K562 (cell line): Measurements from ENCODE around the gene NECTIN4. TPM values are rescaled to one million over a fixed set of nuclear protein-coding genes. Genes with fewer than 3 reads are reported as not detected.

Source experiments
- ATF7 ChIP-seq: fragments of 450-650 bp; IDR thresholded peaks from 2 replicates; pipeline ENCODE4 v1.7.1; 2014; ENCODE audit warnings: mild to moderate bottlenecking, moderate library complexity
- GABPA ChIP-seq: fragments of 200-800 bp; sonication (Bioruptor generic); conservative IDR thresholded peaks from 2 replicates; pipeline ENCODE4 v1.6.1; 2016; ENCODE audit warnings: low read depth, missing genetic modification characterization, missing compliant biosample characterization
- MAFG ChIP-seq: fragments of 450-650 bp; conservative IDR thresholded peaks from 2 replicates; pipeline ENCODE4 v1.6.1; 2016; ENCODE audit warnings: missing genetic modification characterization, missing compliant biosample characterization
- MBD2 ChIP-seq: sonication (generic); IDR thresholded peaks from 2 replicates; pipeline ENCODE4 v1.6.1; 2016; ENCODE audit warnings: low read depth, borderline replicate concordance
- SMAD4 ChIP-seq: fragments of 250-450 bp; sonication (Bioruptor Pico); conservative IDR thresholded peaks from 2 replicates; pipeline ENCODE4 v1.8.0; 2021; ENCODE audit warnings: inconsistent platforms, mild to moderate bottlenecking, moderate library complexity
- SNRNP70 ChIP-seq: fragments of 200-400 bp; formaldehyde crosslinking; optimal IDR thresholded peaks from 2 replicates; pipeline ENCODE3; 2017; ENCODE audit warnings: low read depth, low read length
- SP1 ChIP-seq: sonication (generic); formaldehyde crosslinking; IDR thresholded peaks from 2 replicates; pipeline ENCODE4 v1.8.1; 2022; ENCODE audit warnings: mild to moderate bottlenecking, missing genetic modification reagents
- TARDBP ChIP-seq: fragments of 450-650 bp; IDR thresholded peaks from 2 replicates; pipeline ENCODE4 v1.6.1; 2016
- YY1 ChIP-seq, 3 experiments: IDR thresholded peaks; 2 replicates each; pipeline ENCODE4 v1.6.1; 2011; ENCODE audit warnings: low read length in 2 of 3, mild to moderate bottlenecking in 2 of 3, moderate library complexity in 2 of 3, borderline replicate concordance in 1 of 3, control low read depth in 1 of 3, low read depth in 1 of 3; ENCODE audit not compliant: insufficient read depth in 3 of 3, insufficient replicate concordance in 2 of 3, control insufficient read depth in 1 of 3, insufficient read length in 1 of 3; ENCODE audit errors: extremely low read depth in 1 of 3
- ZBTB40 ChIP-seq, 2 experiments: fragments of 450-650 bp in 1 of 2; sonication (generic) in 1 of 2; formaldehyde crosslinking in 1 of 2; IDR thresholded peaks; 2 replicates each; pipeline versions ENCODE4 v1.7.1 to v1.9.0; 2016 to 2022; ENCODE audit warnings: inconsistent platforms in 1 of 2, mild to moderate bottlenecking in 1 of 2, missing genetic modification reagents in 1 of 2
- polyA plus RNA-seq, 8 experiments: library from polyadenylated mRNA; depleted of rRNA in 4 of 8; stranded (reverse) in 5 of 8; unstranded in 3 of 8; fragments of >200 nt; fragmentation: Nextera tagmentation in 2 of 8; fragmentation: Illumina TruSeq in 1 of 8; extraction: Ambion mirVana in 2 of 8; extraction: Trizol in 1 of 8; gene quantifications; 2 replicates each; pipeline versions ENCODE4 v1.2.1 to v1.2.3, GENCODE V29; 2011 to 2014; ENCODE audit warnings: inconsistent platforms in 1 of 8, missing spikeins in 1 of 8
- total RNA-seq, 7 experiments: library from RNA; depleted of rRNA in 6 of 7; stranded (reverse); fragments of >200 nt in 6 of 7; fragmentation: Illumina TruSeq in 2 of 7; extraction: Trizol in 2 of 7; gene quantifications; 2 replicates each; pipeline versions ENCODE4 v1.2.1 to v1.2.3, GENCODE V29; 2011 to 2021; ENCODE audit warnings: low replicate concordance in 1 of 7
- TF ChIP-seq, protein P1 (sequence below), 2 experiments: fragments of 450-650 bp; IDR thresholded peaks; 2 replicates each; pipeline ENCODE4 v1.6.1; 2016
- TF ChIP-seq, protein P2 (sequence below), 3 experiments: fragments of 200-800 bp in 1 of 3; fragments of 250-450 bp in 1 of 3; fragments of 450-650 bp in 1 of 3; sonication (Bioruptor Pico) in 1 of 3; sonication (Bioruptor generic) in 1 of 3; formaldehyde crosslinking in 1 of 3; IDR thresholded peaks; 2 replicates each; pipeline versions ENCODE4 v1.6.1 to v1.8.0; 2016 to 2022; ENCODE audit warnings: mild to moderate bottlenecking in 2 of 3, missing genetic modification characterization in 2 of 3, missing compliant biosample characterization in 1 of 3, moderate library complexity in 1 of 3

NECTIN4 gene
- total and polyA plus RNA-seq, 9 of the 15 experiments (the other 6 are each of a cell fraction or from before 2014, with no cell fraction given), result 0.01 to 0.09 TPM; not detected in 7

DNA sequence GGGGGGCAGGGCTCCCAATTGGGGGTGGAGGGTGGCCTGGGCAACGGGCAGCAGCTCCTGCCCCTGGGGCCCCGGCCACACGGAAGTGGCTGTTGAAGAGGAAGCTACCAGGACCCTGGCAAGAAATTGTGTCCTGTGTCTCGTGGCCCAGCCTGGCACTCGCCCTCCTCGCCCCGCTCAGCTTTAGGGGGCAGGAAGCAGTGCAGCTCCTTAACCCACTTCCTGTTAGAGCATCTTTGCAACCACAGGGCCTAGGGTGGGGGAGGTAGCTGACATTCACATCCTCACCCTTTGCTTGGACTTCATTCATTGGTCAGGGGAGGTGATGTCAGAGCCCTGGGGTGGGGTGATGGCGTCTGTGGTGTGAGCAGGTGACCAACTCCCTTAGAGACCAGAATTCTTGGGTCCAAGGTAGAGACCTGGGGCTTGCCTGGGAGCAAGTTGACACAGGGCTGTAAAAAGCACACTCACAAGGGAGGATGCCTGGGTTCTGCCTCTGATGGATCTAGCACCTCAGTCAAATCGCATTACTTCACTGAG, 19.6 kb downstream of the NECTIN4 start, which contains the start of gene ARHGAP30 (continued):
- no peak for TF ChIP-seq ZBTB40 (IDR thresholded peaks at IDR 0.05)
- no peak for TF ChIP-seq ZBTB40 (CRISPR knock-in tag; IDR thresholded peaks at IDR 0.05)
- peak in 1 of 3 experiments; percentile 15 for TF ChIP-seq YY1 (IDR thresholded peaks at IDR 0.05; ENCODE audit: borderline replicate concordance in 1 of 3, control insufficient read depth in 1 of 3, extremely low read depth in 1 of 3, insufficient read depth in 3 of 3, insufficient read length in 1 of 3, insufficient replicate concordance in 2 of 3, low read depth in 1 of 3, low read length in 2 of 3)
- no peak for TF ChIP-seq SP1 (CRISPR knock-in tag)
- TF ChIP-seq GABPA, result peak; percentile 45
- no peak for TF ChIP-seq SNRNP70
- TF ChIP-seq, protein P1, sequence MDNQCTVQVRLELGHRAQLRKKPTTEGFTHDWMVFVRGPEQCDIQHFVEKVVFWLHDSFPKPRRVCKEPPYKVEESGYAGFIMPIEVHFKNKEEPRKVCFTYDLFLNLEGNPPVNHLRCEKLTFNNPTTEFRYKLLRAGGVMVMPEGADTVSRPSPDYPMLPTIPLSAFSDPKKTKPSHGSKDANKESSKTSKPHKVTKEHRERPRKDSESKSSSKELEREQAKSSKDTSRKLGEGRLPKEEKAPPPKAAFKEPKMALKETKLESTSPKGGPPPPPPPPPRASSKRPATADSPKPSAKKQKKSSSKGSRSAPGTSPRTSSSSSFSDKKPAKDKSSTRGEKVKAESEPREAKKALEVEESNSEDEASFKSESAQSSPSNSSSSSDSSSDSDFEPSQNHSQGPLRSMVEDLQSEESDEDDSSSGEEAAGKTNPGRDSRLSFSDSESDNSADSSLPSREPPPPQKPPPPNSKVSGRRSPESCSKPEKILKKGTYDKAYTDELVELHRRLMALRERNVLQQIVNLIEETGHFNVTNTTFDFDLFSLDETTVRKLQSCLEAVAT (IDR thresholded peaks at IDR 0.05), result no peak
- no peak for TF ChIP-seq MBD2
- no peak for TF ChIP-seq ATF7
- TF ChIP-seq, protein P2, sequence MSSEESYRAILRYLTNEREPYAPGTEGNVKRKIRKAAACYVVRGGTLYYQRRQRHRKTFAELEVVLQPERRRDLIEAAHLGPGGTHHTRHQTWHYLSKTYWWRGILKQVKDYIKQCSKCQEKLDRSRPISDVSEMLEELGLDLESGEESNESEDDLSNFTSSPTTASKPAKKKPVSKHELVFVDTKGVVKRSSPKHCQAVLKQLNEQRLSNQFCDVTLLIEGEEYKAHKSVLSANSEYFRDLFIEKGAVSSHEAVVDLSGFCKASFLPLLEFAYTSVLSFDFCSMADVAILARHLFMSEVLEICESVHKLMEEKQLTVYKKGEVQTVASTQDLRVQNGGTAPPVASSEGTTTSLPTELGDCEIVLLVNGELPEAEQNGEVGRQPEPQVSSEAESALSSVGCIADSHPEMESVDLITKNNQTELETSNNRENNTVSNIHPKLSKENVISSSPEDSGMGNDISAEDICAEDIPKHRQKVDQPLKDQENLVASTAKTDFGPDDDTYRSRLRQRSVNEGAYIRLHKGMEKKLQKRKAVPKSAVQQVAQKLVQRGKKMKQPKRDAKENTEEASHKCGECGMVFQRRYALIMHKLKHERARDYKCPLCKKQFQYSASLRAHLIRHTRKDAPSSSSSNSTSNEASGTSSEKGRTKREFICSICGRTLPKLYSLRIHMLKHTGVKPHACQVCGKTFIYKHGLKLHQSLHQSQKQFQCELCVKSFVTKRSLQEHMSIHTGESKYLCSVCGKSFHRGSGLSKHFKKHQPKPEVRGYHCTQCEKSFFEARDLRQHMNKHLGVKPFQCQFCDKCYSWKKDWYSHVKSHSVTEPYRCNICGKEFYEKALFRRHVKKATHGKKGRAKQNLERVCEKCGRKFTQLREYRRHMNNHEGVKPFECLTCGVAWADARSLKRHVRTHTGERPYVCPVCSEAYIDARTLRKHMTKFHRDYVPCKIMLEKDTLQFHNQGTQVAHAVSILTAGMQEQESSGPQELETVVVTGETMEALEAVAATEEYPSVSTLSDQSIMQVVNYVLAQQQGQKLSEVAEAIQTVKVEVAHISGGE (CRISPR knock-in tag; IDR thresholded peaks at IDR 0.05), result 0 out of 6 replicates have a peak, but pooled peaks of 1 of the 3 experiments have one; percentile 22
- TF ChIP-seq TARDBP, result no peak
- TF ChIP-seq SMAD4 (CRISPR knock-in tag), result no peak
- no peak for TF ChIP-seq MAFG (tag)
